ENCODE measurements around the gene GOLT1A. TPM values are rescaled to one million over a fixed set of nuclear protein-coding genes. Genes with fewer than 3 reads are reported as not detected.

GOLT1A gene
- total and polyA plus RNA-seq, 2 donors, result 0.47 to 1.4 TPM

DNA sequence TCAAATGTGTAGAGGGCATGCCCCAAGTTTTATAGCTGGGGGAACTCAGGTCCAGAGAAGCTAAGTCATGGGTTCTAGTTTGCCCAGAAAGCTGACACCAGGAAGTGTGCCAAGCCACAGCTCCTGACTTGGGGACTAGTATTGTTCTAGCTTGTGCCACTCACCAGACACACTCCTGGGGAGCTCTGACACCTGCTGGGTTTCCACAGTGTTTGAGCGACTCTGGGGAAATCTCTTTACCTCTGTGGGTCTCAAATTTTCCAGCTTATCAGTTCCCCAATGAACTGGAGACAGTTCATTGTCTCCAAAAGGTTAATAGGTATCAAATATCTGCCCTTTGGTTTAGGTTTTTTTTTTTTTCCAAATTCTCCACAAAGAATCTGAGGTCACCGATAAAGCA, 21.7 kb downstream of the GOLT1A start:
- Histone ChIP-seq H3K9me3 (ENCODE audit: control insufficient read depth in 2 of 2, insufficient read depth in 1 of 2, low read length in 1 of 2) (peaks cover 0 to 8% of the 10 kb centered on the region in 2 donors), H3K4me3 (ENCODE audit: low read length in 2 of 2) (no peak overlapping the region), H3K27ac (ENCODE audit: low read depth in 1 of 2, low read length in 1 of 2) (no peak overlapping the region), H3K4me1 (ENCODE audit: control insufficient read depth in 2 of 2, insufficient read depth in 2 of 2, low read length in 2 of 2) (peaks cover 11 to 65% of the 10 kb centered on the region in 2 donors), H3K27me3 (ENCODE audit: control insufficient read depth in 2 of 2, insufficient read depth in 1 of 2, low read length in 1 of 2) (peaks cover 0 to 11% of the 10 kb centered on the region in 2 donors), H3K36me3 (ENCODE audit: control insufficient read depth in 2 of 2, insufficient read depth in 2 of 2, low read length in 1 of 2) (no peaks in the 10 kb centered on the region)
- WGBS, result 100% methylated on average over 2 of the region's 2 CpGs
- no peak for DNase-seq (ENCODE audit: low read depth in 6 of 9, low spot score in 9 of 9)

DNA sequence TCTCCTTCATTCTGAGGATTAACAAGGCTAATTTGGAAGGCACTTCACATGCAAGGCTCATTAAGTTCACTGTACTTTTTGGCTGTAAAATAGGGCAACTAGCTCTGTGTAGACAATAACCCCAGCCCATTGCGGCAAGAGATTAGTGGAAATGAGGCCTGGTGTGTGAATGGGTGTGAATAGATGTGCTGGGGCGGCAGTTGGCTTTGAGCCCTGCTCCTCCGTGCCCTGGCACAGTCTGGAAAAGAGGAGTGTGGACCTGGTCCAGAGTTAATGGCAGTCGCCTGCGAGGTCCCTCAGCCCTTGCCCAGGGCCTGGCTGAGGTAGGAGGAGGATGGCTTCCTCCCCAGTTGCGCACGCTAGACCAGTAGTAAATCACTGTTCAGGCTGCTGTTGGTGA, 22.3 kb downstream of the GOLT1A start:
- Histone ChIP-seq H3K9me3 (ENCODE audit: control insufficient read depth in 2 of 2, insufficient read depth in 1 of 2, low read length in 1 of 2) (peaks cover 0 to 8% of the 10 kb centered on the region in 2 donors), H3K36me3 (ENCODE audit: control insufficient read depth in 2 of 2, insufficient read depth in 2 of 2, low read length in 1 of 2) (no peaks in the 10 kb centered on the region), H3K4me1 (ENCODE audit: control insufficient read depth in 2 of 2, insufficient read depth in 2 of 2, low read length in 2 of 2) (peaks cover 11 to 62% of the 10 kb centered on the region in 2 donors), H3K4me3 (ENCODE audit: low read length in 2 of 2) (no peak overlapping the region), H3K27ac (ENCODE audit: low read depth in 1 of 2, low read length in 1 of 2) (no peak overlapping the region), H3K27me3 (ENCODE audit: control insufficient read depth in 2 of 2, insufficient read depth in 1 of 2, low read length in 1 of 2) (peaks cover 0 to 6% of the 10 kb centered on the region in 2 donors)
- no peak for DNase-seq (ENCODE audit: low read depth in 6 of 9, low spot score in 9 of 9)
- 95% methylated on average over 7 of the region's 7 CpGs for WGBS

DNA sequence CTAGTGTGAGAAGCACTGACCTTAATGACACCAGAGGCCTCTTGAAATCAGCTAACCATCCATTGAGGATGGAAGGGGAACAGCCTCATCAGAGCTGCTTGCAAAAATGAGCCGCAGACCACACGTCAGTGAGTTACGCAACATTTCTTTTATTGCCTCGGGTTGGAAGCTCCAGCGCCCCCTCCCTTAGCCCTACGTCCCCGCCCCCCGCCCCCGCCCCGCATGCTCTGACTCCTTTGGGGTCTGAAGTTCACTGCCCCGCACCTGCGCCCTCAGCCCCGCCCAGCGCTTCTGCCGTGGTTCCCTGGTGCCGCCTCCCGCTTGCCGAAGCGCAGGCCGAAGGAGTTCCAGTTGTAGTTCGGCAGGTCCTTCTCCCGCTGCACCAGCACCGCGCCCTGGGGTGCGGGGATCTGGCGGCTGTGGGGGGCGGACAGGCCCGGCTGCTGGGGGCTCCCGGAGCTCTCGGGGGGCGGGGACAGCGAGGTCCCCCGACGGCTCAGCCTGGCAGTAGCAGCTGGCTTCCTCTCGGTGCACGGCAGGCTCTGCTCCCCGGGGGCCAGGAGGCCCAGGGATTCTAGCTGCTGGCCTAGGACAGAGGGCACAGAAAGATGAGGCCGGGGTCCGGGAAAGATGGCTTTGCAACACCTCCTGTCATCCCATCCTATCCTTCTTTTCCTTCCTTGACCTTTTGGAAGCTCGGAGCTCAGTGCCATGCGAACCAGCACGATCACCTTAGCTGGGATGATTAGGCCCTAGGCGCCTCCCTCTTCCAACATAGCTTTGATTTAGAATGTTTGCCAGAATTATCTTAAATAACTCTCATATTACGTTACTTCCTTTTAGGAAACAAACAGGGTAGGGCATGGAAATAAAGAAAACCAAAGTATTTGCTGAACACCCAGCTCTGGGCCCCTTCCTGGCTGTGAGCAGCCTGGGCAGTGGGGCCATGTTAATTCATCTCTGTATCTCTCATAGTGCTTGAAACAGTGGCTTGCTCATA, 23.3 kb downstream of the GOLT1A start:
- peaks cover 0 to 8% of the 10 kb centered on the region in 2 donors for H3K9me3 ChIP-seq (ENCODE audit: control insufficient read depth in 2 of 2, insufficient read depth in 1 of 2, low read length in 1 of 2)
- 13% methylated on average over 44 of the region's 44 CpGs for WGBS
- peaks cover 11 to 61% of the 10 kb centered on the region in 2 donors for H3K4me1 ChIP-seq (ENCODE audit: control insufficient read depth in 2 of 2, insufficient read depth in 2 of 2, low read length in 2 of 2)
- no peaks in the 10 kb centered on the region for H3K36me3 ChIP-seq (ENCODE audit: control insufficient read depth in 2 of 2, insufficient read depth in 2 of 2, low read length in 1 of 2)
- peak overlapping the region; percentile 28 to 38 for H3K4me3 ChIP-seq (ENCODE audit: low read length in 2 of 2)
- H3K27me3 ChIP-seq (ENCODE audit: control insufficient read depth in 2 of 2, insufficient read depth in 1 of 2, low read length in 1 of 2), result peaks cover 0 to 6% of the 10 kb centered on the region in 2 donors
- peak in 5 of 9 donors; percentile 48 to 76 (median 55) for DNase-seq (ENCODE audit: low read depth in 6 of 9, low spot score in 9 of 9)
- H3K27ac ChIP-seq (ENCODE audit: low read depth in 1 of 2, low read length in 1 of 2), result peak overlapping the region; percentile 1 to 65

- H3K4me1 ChIP-seq (ENCODE audit: control insufficient read depth in 2 of 2, insufficient read depth in 2 of 2, low read length in 2 of 2), result peaks cover 11 to 51% of the 10 kb centered on the region in 2 donors
- no peak for DNase-seq (ENCODE audit: low read depth in 6 of 9, low spot score in 9 of 9)
- H3K4me3 ChIP-seq (ENCODE audit: low read length in 2 of 2), result no peak overlapping the region
- H3K27me3 ChIP-seq (ENCODE audit: control insufficient read depth in 2 of 2, insufficient read depth in 1 of 2, low read length in 1 of 2), result peaks cover 0 to 6% of the 10 kb centered on the region in 2 donors
- no peak overlapping the region for H3K27ac ChIP-seq (ENCODE audit: low read depth in 1 of 2, low read length in 1 of 2)
- H3K36me3 ChIP-seq (ENCODE audit: control insufficient read depth in 2 of 2, insufficient read depth in 2 of 2, low read length in 1 of 2), result no peaks in the 10 kb centered on the region
- WGBS, result 76% methylated on average over 11 of the region's 11 CpGs
- H3K9me3 ChIP-seq (ENCODE audit: control insufficient read depth in 2 of 2, insufficient read depth in 1 of 2, low read length in 1 of 2), result peaks cover 0 to 8% of the 10 kb centered on the region in 2 donors
Measured at GRCh38 chr1:204188959-204189639, 24.7 kb downstream of the GOLT1A start.

DNA sequence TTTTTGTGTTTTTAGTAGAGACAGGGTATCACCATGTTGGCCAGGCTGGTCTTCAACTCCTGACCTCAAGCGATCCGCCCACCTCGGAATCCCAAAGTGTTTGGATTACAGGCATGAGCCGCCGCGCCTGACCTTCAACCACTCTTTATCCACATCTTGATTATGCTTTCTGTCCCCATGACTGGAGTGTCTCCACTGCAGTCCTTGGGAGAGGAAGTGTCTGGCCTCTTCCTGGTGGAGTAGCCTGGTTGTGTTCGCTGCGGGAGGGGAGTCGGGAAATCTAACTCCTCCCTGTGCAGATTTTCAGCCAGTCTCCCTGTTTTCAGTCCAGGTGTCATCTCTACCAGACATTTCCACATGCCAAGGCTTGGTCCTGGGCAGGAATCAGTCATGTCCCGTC, 27.2 kb downstream of the GOLT1A start:
- DNase-seq (ENCODE audit: low read depth in 6 of 9, low spot score in 9 of 9), result no peak
- Histone ChIP-seq H3K4me3 (ENCODE audit: low read length in 2 of 2) (no peak overlapping the region), H3K27me3 (ENCODE audit: control insufficient read depth in 2 of 2, insufficient read depth in 1 of 2, low read length in 1 of 2) (peaks cover 0 to 6% of the 10 kb centered on the region in 2 donors), H3K27ac (ENCODE audit: low read depth in 1 of 2, low read length in 1 of 2) (no peak overlapping the region), H3K9me3 (ENCODE audit: control insufficient read depth in 2 of 2, insufficient read depth in 1 of 2, low read length in 1 of 2) (peaks cover 0 to 8% of the 10 kb centered on the region in 2 donors), H3K36me3 (ENCODE audit: control insufficient read depth in 2 of 2, insufficient read depth in 2 of 2, low read length in 1 of 2) (no peaks in the 10 kb centered on the region), H3K4me1 (ENCODE audit: control insufficient read depth in 2 of 2, insufficient read depth in 2 of 2, low read length in 2 of 2) (peaks cover 11 to 33% of the 10 kb centered on the region in 2 donors)
- 96% methylated on average over 10 of the region's 10 CpGs for WGBS

DNA sequence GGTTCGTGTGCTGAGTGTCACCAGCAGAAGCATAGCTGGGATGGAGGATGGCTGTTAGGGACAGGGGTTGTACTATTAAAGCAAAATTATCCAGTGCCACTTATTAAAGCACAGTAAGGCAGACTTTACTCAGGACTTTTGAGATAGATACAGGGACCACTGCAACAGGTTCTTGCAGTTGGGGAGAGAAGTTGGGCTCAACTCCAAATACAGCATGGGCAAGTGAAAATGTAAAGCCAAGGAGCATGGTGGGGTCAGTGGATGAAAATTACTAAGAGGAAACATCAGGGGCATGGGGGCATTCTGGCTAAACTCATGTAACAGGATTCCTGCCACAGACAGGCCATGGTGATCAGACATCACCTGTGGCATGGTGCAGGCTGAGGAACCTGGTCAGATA, 32.7 kb downstream of the GOLT1A start:
- H3K36me3 ChIP-seq (ENCODE audit: control insufficient read depth in 2 of 2, insufficient read depth in 2 of 2, low read length in 1 of 2), result no peaks in the 10 kb centered on the region
- DNase-seq (ENCODE audit: low read depth in 6 of 9, low spot score in 9 of 9), result no peak
- WGBS, result 91% methylated on average over 1 of the region's 1 CpG

DNA sequence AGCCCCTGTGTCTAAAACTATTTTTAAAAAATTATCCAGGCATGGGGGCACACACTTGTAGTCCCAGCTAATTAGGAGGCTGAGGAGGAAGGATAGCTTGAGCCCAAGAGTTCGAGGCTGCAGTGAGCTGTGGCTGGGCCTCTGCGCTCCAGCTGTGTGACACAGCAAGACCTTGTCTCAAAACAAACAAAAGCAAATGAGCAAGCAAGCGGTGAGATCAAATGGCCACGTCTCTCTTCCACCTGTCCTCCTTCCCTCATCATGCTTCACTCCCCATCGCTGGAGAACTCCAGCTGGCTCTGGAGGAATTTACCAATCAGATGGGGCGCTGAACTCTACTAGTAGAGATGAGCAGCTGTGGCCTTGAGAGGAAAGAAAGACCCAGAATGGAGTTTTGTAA, 33.7 kb downstream of the GOLT1A start:
- 87% methylated on average over 6 of the region's 6 CpGs for WGBS
- no peak for DNase-seq (ENCODE audit: low read depth in 6 of 9, low spot score in 9 of 9)
- Histone ChIP-seq H3K36me3 (ENCODE audit: control insufficient read depth in 2 of 2, insufficient read depth in 2 of 2, low read length in 1 of 2) (no peaks in the 10 kb centered on the region), H3K27ac (ENCODE audit: low read depth in 1 of 2, low read length in 1 of 2) (no peak overlapping the region), H3K9me3 (ENCODE audit: control insufficient read depth in 2 of 2, insufficient read depth in 1 of 2, low read length in 1 of 2) (no peaks in the 10 kb centered on the region), H3K4me1 (ENCODE audit: control insufficient read depth in 2 of 2, insufficient read depth in 2 of 2, low read length in 2 of 2) (no peaks in the 10 kb centered on the region), H3K4me3 (ENCODE audit: low read length in 2 of 2) (no peak overlapping the region), H3K27me3 (ENCODE audit: control insufficient read depth in 2 of 2, insufficient read depth in 1 of 2, low read length in 1 of 2) (no peaks in the 10 kb centered on the region)

More for the DNA sequence above, 32.7 kb downstream of the GOLT1A start:
- H3K9me3 ChIP-seq (ENCODE audit: control insufficient read depth in 2 of 2, insufficient read depth in 1 of 2, low read length in 1 of 2), result no peaks in the 10 kb centered on the region
- no peaks in the 10 kb centered on the region for H3K4me1 ChIP-seq (ENCODE audit: control insufficient read depth in 2 of 2, insufficient read depth in 2 of 2, low read length in 2 of 2)
- H3K27ac ChIP-seq (ENCODE audit: low read depth in 1 of 2, low read length in 1 of 2), result no peak overlapping the region
- H3K4me3 ChIP-seq (ENCODE audit: low read length in 2 of 2), result no peak overlapping the region
- no peaks in the 10 kb centered on the region for H3K27me3 ChIP-seq (ENCODE audit: control insufficient read depth in 2 of 2, insufficient read depth in 1 of 2, low read length in 1 of 2)

- no peak overlapping the region for H3K27ac ChIP-seq (ENCODE audit: low read depth in 1 of 2, low read length in 1 of 2)
- no peaks in the 10 kb centered on the region for H3K9me3 ChIP-seq (ENCODE audit: control insufficient read depth in 2 of 2, insufficient read depth in 1 of 2, low read length in 1 of 2)
- no peaks in the 10 kb centered on the region for H3K27me3 ChIP-seq (ENCODE audit: control insufficient read depth in 2 of 2, insufficient read depth in 1 of 2, low read length in 1 of 2)
- WGBS, result 92% methylated on average over 7 of the region's 7 CpGs
- no peaks in the 10 kb centered on the region for H3K4me1 ChIP-seq (ENCODE audit: control insufficient read depth in 2 of 2, insufficient read depth in 2 of 2, low read length in 2 of 2)
- no peak overlapping the region for H3K4me3 ChIP-seq (ENCODE audit: low read length in 2 of 2)
- no peak for DNase-seq (ENCODE audit: low read depth in 6 of 9, low spot score in 9 of 9)
- no peaks in the 10 kb centered on the region for H3K36me3 ChIP-seq (ENCODE audit: control insufficient read depth in 2 of 2, insufficient read depth in 2 of 2, low read length in 1 of 2)
Measured at GRCh38 chr1:204178487-204179281, 35.1 kb downstream of the GOLT1A start.

Data from thymus (tissue), 11 donors.